ENCODE results near the gene DYRK1A.
"Not testable (repeated sequence)": the region's sequence is repeated elsewhere in the genome, so short reads cannot be mapped to it uniquely, and the experiment has no call there.

DYRK1A gene

DNA sequence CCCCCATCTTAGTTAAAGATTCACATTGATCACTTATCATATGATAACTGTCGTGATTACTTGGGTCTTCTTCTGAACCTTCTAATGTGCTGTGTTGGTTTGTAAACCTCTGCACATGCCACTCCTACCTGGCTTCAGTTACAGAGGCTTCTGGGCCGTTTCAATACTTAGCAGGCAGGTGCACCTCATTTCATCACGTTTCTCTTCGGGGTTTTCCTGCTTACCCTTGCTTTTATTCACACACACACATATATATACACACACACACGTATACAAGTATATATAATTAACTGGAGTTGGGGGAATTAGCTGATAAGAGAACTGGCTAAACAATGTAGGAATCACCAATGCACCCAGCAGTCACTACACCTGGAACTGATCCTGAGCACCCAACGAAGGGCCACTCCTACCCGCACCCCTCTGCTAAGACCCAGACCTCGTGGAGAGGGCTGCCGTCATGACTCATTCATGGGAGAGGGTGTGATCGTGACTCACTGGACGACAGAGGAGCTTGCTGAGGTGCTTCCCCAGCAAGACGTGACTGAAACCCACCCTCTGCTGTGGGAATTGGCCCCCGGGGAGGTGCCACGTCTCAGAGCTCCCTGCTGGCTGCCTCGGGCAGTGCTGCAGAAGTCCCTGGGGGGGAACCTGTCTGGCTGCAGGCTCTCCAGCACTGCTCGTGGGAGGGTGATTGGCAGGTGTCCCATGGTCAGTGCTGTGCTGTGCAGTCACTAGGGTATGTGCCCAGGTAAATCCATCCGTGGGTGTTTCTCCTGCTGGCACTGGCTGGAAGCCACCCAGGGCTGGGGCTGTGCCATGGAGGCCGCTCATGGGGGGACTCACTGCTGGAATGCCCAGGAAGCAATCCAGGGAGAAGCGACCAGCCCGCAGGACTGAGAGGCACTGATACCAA, 166.6 kb downstream of the DYRK1A start:
- no peak for DNase-seq

DNA sequence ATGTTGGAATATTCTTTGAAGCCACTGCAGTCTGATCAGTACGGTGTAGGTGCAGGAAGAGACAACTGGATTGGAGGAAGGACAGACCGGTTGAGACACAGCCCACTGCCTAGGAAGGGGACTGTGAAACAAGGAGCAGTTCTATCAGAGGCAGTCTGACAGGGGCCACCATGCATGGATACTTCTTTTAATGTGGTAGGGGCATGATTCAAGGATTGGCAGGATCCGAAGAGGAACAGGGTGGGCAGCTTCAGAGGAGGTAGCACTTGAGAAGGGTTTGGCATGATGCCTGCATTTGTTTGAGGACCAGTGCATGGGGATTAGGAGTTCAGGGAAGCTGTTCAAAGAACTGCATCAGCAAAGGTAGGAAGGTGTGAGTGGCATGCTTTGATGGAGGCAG, 167.9 kb downstream of the DYRK1A start:
- DNase-seq, result no peak

DNA sequence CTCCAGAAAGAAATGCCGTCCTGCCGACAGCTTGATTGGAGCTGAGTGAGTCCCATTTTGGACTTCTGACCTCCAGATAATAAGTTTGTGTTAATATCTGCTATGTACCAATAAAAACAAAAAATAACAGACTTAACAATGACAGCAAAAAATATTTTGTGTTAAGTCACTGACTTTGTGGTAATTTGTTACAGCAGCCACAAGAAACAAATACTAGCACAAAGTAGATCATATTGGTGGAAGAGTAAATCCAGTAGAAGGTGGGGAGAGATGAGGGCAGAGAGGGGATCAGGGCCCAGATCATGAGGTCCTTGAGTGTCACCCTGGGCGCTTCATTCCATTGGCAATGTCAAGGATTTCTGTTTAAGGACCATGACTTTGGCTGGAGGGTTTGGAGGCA, 168.6 kb downstream of the DYRK1A start:
- no peak for DNase-seq

DNA sequence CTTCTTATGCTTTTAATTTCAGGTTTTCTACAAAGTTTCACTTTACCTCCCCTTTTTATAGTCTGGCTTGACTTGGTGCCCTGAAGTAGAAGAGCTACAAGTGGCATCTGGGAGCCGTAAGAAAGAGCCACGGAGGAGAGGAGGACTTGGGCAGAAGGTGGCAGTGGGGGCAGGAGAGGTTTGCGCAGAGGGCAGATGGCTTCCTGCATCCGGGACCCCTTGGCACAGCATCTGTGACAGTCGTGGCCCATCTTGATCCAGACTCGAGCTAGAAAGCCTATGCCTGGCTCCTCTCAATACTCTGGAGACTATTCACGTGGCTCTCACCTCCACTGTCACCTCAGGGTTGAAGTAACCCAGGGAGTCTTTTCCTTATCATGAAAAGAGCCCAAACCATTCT, 169.1 kb downstream of the DYRK1A start:
- no peak for DNase-seq

DNA sequence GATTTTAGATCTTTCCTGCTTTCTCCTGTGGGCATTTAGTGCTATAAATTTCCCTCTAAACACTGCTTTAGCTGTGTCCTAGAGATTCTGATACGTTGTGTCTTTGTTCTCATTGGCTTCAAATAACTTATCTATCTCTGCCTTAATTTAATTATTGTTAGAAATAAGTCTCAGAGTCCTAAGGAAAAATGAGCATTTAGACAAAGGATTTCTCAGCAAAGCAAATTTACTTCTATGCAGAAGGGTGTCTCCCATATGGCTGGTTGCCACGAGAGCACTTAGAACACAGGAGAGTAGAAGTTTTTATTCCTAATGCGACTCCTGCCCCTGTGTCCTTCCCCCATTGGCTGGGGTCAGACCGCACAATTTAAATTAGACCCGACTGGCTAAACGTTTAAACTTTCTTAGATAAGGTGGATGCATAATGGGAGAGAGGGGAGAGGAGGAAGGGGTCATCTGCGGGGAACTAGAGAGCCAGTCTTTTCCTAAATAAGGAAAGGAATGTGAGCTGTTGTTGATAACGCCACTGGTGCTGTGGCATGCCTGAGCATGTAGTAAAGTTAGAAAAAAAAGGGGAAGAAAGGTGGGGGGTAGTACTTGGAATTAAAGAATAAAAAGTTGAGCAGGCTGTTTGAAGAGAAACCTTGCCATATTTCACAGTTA, 170.2 kb downstream of the DYRK1A start:
- DNase-seq, result no peak

DNA sequence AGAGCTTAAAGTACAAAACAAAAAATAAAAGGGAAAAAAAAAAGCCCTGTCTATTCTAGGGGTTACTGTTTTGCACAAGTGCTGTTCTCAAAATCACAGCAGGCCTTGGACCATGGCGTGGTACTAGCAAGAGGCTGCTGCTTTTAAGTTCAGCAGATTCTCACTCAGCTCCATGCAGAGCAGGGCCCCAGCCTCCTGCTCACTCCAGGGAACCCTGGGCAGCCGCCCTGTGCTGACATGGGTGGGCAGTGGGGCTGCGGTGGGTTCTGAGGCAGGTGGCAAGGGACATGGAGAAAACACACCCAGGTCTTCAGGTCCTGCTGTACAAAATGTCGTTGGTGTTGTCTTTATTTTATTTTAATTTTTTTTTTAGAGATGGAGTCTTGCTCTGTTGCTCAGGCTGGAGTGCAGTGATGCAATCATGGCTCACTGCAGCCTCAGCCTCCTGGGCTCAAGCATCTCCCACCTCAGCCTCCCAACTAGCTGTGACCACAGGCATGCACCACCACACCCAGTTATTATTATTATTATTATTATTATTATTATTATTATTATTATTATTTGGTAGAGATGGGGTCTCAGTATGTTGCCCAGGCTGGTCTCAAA, 170.9 kb downstream of the DYRK1A start:
- DNase-seq, result no peak

DNA sequence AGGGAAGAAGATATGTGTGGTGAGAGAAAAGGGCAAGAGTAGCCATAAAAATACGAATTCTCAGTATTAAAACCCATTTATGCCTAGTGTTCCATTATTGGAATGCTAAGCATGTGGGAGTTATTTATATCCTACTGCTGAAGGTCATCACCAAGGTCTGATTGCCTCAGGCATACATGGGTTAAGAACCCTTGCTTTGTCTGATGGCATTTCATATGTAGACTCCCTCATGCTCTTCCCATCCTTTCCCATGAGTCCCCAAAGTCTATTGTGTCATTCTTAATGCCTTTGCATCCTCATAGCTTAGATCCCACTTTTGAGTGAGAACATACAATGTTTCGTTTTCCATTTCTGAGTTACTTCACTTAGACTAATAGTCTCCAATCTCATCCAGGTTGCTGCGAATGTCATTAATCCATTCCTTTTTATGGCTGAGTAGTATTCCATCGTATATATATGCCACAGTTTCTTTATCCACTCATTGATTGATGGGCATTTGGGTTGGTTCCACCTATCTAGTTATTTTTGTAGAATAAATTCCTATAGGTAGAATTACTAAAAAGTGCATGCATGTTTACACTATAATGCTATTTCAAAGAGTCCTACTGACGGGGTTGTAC, 172.5 kb downstream of the DYRK1A start:
- no peak for DNase-seq

DNA sequence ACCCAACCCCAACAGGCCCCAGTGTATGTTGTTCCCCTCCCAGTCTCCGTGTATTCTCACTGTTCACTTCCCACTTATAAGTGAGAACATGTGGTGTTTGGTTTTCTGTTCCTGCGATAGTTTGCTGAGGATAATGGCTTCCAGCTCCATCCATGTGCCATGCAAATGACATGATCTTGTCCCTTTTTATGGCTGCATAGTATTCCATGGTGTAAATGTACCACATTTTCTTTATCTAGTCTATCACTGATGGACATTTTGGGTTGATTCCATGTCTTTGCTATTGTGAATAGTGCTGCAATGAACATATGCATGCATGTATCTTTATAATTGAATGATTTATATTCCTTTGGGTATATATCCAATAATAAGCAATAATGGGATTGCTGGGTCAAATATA, 174.6 kb downstream of the DYRK1A start:
- not testable (repeated sequence) for DNase-seq

DNA sequence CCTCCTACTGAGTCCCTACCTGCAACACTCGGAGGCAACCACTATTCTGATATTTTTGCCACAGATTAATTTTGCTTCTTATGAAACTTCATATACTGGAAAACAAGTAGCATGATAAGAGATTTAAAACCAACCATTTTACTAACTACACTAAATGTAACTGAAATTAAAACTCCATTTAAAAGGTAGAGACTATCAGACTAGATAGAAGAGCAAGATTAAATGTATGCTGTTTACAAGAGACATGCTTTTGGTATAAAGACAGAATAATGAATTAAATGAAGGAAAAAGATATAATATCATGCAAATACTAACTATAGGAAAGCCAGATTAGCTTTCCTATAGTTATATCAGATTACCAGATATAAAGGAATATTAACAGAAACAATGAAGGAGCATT, 175.9 kb downstream of the DYRK1A start:
- DNase-seq, result no peak

DNA sequence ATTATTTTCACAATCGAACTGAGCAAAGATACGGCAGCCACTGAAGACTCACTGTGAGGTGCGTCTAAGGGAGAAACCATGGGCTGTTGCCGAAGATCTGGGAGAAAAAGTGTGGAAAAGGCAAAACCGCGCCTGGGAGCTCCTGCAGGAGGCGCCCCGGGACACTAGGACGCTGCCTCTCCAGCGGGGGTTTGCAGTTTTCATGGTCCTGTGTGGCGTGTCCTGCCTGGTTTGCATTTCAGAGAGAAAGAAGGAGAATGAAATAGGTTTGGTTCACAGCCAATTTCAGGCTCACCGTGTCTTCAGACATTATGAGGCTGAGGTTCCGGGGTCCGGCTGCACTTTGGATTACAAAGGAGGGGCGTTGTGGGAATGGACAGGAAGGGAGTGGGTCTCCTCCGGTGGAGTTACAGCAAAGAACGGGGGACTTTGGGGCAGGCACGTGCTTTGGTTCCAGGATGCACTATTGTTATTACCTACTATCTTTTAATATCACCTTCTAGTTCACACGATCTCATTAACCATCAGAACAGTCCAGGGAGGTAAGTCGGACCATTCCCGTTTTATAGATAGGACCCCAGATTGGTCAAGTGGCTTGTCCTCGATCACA, 179.8 kb downstream of the DYRK1A start:
- DNase-seq, result no peak

DNA sequence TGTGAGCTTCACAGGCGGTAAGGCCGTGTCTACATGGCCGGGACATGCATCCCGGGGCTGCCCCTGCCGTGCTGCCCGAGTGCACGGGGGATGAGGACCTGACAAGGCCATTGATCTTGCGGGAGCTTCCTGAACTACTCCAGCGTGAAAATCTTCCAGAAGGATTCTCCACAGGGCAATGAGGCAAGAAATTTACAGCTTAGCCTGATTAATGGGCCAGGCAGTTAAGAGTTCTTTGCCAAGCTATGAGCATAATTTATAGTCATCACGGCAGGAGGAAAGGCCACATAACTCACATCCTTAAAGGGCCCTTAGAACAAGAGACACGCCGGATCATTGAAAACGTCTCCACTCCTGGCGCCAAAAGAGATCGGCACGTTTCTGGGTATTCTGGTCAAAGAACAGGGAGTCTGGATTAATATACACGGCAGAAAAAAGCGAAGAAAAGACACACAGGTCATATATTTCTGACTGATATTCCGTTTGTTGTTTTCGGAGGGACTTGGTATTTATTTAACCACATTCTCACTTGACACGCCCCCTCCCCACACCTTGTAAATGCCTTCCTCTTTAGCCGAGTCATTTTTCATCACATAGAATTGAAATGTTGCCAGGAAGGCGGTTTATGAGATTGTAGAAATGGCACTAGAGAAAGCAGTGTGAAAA, 180.5 kb downstream of the DYRK1A start:
- DNase-seq, result no peak

DNA sequence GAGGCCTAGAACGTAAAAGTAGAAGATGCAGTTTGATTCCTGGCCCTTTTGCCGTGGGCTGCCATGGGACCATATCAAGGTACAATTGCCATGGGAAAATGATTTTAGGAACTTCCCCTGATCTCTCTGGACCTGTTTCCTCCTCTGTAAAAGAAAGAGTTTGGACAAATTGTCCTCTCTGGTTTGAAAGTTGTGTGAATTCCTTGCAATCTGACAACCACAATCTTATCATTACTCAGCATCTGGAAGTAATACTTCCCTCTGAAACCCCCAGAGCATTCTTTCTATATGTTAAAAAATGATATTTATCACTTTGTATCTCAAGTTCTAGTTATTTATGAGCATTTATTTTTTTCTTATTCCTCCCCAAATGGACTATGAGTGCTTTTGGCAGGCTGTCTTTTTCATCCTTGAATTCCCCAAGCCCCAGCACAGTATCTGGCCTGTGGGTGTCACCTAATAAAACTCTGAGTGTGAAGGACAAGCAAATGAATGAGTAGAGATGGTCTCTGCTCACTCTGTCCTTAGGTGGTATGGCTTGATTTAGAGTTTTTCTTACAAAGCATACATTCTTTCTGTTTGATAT, 181.1 kb downstream of the DYRK1A start:
- DNase-seq, result no peak

DNA sequence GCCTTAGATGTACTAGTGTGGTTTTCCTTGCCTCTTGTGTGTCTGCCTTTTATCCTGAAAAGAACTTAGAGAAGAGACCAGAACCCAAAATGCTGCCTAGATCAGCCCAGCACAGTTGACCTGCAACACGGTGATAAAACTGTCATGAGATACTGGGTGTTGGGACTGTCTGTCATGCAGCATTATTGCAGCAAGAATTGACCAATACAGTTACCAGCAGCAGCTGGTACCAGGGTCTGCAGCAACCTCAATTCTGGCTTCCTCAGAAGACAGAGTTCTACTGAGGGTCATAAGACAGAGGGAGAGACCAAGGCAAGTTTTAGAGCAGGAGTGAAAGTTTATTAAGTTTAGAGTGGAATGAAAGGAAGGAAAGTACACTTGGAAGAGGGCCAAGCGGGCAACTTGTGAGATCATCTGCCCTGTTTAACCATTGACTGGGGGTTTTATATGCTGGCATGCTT, 182.0 kb downstream of the DYRK1A start:
- DNase-seq, result no peak

DNA sequence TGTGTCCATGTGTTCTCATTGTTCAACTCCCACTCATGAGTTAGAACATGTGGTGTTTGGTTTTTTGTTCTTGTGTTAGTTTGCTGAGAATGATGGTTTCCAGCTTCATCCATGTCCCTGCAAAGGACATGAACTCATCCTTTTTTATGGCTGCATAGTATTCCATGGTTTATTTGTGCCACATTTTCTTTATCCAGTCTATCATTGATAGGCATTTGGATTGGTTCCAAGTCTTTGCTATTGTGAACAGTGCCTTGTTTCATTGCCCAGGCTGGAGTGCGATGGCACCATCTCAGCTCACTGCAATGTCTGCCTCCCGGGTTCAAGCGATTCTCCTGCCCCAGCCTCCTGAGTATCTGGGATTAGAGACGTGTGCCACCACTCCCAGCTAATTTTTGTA, 183.2 kb downstream of the DYRK1A start:
- not testable (repeated sequence) for DNase-seq

DNA sequence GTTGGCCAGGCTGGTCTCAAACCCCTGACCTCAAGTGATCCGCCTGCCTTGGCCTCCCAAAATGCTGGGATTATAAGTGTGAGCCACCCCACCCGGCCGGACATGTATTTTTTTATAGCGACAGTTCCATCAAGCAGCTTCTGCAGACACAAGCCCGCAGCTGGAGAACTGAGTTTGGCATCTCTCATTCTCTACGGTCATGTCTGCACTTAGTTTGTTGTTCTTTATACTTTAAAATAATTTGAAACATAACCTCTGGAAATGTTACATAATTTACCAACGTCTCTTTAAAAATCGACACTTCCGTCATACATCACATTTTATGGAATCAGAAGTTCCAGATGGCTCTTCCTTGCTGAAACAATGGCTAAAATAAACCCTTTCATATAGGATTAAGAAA, 183.6 kb downstream of the DYRK1A start:
- no peak for DNase-seq

DNA sequence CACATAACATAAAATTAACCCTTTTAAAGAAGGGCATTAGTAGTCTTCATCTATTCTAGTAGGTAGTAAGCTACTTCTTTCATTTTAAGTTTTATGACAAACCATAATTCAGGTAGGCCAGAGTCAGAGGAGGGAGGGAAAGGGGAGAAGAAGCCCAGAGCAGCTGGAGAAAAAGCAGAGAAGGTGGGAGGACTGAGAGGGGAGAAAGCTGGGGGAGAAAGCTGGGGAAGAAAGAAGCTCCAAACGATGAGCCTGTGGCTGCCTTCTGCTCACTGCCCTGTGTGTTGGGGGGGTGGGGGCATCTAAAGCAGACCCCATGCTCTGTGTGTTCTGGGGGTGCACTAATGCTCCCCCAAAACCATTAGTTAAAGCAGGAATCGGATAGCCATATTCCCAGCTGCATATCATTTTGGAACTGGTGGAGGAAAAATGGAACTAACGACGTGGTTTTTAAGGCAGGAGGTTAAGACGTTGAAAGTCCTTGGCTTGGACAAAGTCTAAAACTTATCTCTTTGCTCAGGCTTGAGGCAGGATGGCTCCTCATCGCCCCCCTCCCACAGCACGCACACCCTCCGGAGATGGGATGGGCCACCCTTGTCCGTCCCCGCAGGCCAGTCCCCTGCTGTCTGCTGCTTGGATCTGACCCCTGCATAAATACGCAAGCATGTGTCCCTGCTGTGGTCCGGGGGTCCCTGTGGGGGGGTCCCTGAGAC, 184.2 kb downstream of the DYRK1A start:
- no peak for DNase-seq

DNA sequence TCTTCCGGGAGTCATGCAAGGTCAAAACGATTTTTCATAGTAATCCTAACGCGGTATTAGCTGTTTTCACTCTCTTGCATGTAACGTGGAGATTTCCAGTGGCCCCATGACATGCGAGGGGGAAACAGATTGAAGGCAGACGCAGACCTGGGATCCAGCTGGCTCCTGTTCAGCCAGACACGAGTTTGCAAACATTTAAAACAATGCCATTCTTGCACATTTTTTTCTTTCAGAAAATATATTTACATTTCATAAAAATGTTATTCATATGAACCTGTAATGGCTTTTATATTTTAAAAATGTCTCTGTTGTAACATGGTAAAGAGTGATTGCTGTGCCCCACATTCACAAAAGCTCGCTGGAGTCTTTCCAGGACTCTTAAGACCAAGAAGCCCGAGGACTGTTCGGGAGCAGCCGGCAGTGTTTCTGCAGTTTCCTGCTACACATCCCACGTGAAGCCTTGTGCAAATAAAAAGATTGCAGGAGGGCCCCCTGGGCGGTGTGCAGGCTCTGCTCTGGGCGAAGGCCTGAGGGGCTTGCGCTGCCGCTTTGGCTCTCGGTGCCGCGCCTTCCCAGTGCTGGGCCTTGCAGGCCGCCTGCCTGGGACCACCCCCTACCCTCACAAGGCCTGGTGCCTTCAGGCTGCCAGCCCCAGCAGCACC, 184.9 kb downstream of the DYRK1A start:
- DNase-seq, result no peak

DNA sequence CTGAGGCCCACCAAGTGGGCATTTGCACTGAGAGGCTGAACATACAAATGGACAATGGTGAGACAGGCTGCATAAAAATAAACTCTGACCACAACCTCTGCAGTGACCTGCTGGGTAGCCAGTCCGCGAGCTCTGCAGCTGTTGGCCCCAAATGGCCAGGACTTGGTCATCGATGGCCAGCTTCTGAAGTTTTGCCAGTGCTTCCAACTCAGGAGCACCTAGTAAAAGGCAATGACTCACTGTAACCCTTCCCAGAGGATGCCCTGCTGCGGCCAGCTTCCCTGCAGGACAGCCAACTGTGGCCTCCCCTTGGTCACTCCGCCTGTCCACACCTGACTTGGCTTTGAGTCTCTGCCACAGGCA, 185.4 kb downstream of the DYRK1A start:
- DNase-seq, result no peak

DNA sequence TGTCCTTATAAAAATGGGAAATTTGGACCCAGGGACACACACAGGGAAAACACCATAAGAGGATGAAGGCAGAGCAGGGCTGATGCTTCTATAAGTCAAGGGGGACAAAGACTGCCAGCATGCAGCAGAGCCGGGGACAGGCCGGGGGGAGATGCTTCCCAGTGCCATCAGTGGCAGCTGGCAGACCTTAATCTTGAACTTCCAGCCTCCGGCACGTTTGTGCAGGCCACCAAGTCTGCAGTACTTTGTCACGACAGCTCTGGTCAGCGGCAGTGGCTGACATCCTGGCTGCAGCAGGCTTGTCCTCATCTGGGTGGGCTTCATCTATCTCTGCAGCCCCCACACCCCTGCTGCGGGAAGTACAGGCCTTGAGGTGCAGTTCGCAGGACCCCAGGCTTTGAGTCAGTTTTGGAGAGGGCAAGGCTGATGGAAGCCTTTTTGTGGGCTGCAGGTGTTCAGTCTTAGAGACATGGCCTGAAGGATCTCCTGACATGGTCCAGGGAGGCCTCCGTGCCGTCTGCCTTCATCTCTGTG, 186.0 kb downstream of the DYRK1A start:
- no peak for DNase-seq

DNA sequence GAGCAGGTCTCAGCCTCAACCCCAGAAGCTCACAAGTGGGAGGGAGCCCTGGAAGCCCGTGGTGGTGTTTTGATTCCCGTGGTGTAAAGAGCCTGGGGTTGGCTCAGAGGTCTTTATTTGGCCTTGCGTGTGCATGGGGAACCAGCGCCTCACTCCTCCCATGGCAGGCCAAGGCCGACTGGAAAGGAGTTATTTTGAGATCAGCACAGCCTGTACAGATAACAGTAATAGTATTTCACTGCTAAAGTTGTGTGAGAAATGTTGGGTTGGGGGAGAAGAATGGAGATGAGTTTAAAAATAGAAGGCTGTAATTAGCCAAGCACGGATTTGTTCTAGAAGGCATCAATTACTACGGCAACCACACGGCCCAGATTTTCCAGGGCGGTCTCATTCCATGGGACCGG, 186.5 kb downstream of the DYRK1A start:
- no peak for DNase-seq

Measured in CD4-positive, alpha-beta T cell treated with Interleukin-12 subunit alpha and Interleukin-12 subunit beta, for 1 hour (primary cell).